Stomach (tissue), 4 donors: ENCODE measurements around the gene SOCS3.

Source experiments
- POLR2A ChIP-seq, 4 donors: fragments of 450-650 bp; IDR thresholded peaks; one replicate each; pipeline ENCODE4 v1.6.1; 2016; ENCODE audit warnings: antibody characterized with exemption in 4 of 4, control low read depth in 2 of 4, mild to moderate bottlenecking in 1 of 4, moderate library complexity in 1 of 4
- POLR2AphosphoS5 ChIP-seq, 3 donors: sonication (generic); formaldehyde crosslinking; IDR thresholded peaks; one replicate each; pipeline ENCODE4 v1.6.1; 2016; ENCODE audit warnings: antibody characterized with exemption in 3 of 3
- TF ChIP-seq, protein P1 (sequence below), 7 experiments: fragments of 450-650 bp in 4 of 7; fragments of 200-600 bp in 3 of 7; sonication (generic) in 3 of 7; IDR thresholded peaks; one replicate each; pipeline ENCODE4 v1.5.1; 2016 to 2019; ENCODE audit warnings: antibody characterized with exemption in 7 of 7, control low read depth in 2 of 7, mild to moderate bottlenecking in 1 of 7

DNA sequence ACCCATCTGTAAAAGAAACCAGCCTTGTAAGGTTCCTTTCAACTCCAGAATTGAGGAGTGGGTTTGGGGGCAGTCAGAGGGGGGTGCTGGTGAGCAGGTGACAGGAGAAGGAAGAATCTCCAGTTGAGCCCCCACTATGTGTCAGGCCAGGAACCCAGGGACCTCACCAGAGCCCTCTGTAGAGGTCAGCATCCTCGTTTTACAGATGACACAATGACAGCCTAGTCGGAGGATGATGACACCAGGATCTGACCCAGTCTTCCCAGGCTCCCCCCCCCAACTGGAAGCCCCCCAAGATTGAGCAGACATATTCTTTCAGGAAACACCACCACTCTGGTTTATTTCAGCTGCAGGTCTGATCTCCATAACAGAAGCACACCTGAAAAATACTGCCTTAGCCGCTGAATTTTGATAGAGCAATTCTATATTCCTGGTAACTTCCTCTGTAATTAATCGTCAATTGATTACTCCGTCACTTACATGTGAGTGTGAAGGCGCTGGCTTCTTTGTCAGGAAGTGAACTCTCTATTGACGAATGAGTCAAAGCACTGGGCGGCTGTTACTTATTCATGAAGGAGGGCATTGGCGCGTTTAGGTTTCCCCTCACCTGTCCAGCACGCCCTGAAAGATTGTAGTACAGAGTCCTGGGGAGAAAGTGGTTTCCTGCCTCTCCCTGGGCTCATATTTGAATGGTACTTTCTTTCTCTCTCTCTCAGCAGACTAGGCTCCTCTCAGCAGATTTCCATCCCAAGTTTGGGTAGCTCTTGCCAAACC is 21.2 kb downstream of the SOCS3 start:
- TF ChIP-seq POLR2AphosphoS5 (IDR thresholded peaks at IDR 0.05) = peak in 2 of 3 donors; percentile 59 to 70
- TF ChIP-seq, protein P1, sequence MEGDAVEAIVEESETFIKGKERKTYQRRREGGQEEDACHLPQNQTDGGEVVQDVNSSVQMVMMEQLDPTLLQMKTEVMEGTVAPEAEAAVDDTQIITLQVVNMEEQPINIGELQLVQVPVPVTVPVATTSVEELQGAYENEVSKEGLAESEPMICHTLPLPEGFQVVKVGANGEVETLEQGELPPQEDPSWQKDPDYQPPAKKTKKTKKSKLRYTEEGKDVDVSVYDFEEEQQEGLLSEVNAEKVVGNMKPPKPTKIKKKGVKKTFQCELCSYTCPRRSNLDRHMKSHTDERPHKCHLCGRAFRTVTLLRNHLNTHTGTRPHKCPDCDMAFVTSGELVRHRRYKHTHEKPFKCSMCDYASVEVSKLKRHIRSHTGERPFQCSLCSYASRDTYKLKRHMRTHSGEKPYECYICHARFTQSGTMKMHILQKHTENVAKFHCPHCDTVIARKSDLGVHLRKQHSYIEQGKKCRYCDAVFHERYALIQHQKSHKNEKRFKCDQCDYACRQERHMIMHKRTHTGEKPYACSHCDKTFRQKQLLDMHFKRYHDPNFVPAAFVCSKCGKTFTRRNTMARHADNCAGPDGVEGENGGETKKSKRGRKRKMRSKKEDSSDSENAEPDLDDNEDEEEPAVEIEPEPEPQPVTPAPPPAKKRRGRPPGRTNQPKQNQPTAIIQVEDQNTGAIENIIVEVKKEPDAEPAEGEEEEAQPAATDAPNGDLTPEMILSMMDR (IDR thresholded peaks at IDR 0.05) = no peak
- no peak for TF ChIP-seq POLR2A (IDR thresholded peaks at IDR 0.05)
